Activated CD8-positive, alpha-beta memory T cell treated with anti-CD3 and anti-CD28 coated beads for 1 hour (primary cell): ENCODE data around the gene DDX54.
A peak's percentile ranks its signal among the peaks of the same experiment; 100 is the strongest.
"Not testable (repeated sequence)": the region's sequence is repeated elsewhere in the genome, so short reads cannot be mapped to it uniquely, and the experiment has no call there.

Experiments
- DNase-seq, 2 donors: peaks; one replicate each; pipeline ENCODE4 v3.0.0-alpha.2; 2020; ENCODE audit warnings: low read depth in 1 of 2; ENCODE audit errors: extremely low read depth in 1 of 2

The DDX54 gene

GRCh38 chr12:113221181-113221996 is 36.1 kb upstream of the DDX54 start, which contains the start of gene TPCN1:
Gene TPCN1, plus strand, starts transcription at chr12:113221464. Its CDS starts 5,389 bp downstream, at chr12:113226853.
- peak; percentile 97 to 99 for DNase-seq

- DNase-seq = no peak
These were observed 35.4 kb upstream of the DDX54 start for GRCh38 chr12:113220593-113221180.

- DNase-seq = no peak
These were observed 30.7 kb upstream of the DDX54 start for GRCh38 chr12:113216027-113216426.

- no peak for DNase-seq
These were observed 29.7 kb upstream of the DDX54 start for GRCh38 chr12:113214895-113215400.

GRCh38 chr12:113211160-113211559 is 25.9 kb upstream of the DDX54 start:
- DNase-seq = no peak

- peak in 1 of 2 donors; percentile 24 for DNase-seq
These were observed 23.0 kb upstream of the DDX54 start for GRCh38 chr12:113208041-113208934.

- DNase-seq = no peak
These were observed 22.3 kb upstream of the DDX54 start for GRCh38 chr12:113207613-113208040.

- not testable (repeated sequence) for DNase-seq
These were observed 21.5 kb upstream of the DDX54 start for GRCh38 chr12:113206802-113207201.

- DNase-seq = no peak
These were observed 19.5 kb upstream of the DDX54 start for GRCh38 chr12:113204804-113205203.

GRCh38 chr12:113203852-113204760 is 18.8 kb upstream of the DDX54 start:
- DNase-seq = no peak

GRCh38 chr12:113202300-113203075 is 17.2 kb upstream of the DDX54 start:
- DNase-seq = no peak

- DNase-seq = no peak
These were observed 16.2 kb upstream of the DDX54 start for GRCh38 chr12:113201187-113202177.

GRCh38 chr12:113200021-113200797 is 14.9 kb upstream of the DDX54 start:
- no peak for DNase-seq

- no peak for DNase-seq
These were observed 13.0 kb upstream of the DDX54 start for GRCh38 chr12:113198296-113198695.

- no peak for DNase-seq
These were observed 12.3 kb upstream of the DDX54 start for GRCh38 chr12:113197518-113198077.

GRCh38 chr12:113196990-113197389 is 11.7 kb upstream of the DDX54 start:
- no peak for DNase-seq

- no peak for DNase-seq
These were observed 11.3 kb upstream of the DDX54 start for GRCh38 chr12:113196582-113196981.
